ENCODE data around the gene DTD1. TPM values are rescaled to one million over a fixed set of nuclear protein-coding genes. Genes with fewer than 3 reads are reported as not detected.

The DTD1 gene
- polyA plus RNA-seq, 1 of the 3 experiments (the other 2 are of a cell fraction), result 81.1 TPM

DNA sequence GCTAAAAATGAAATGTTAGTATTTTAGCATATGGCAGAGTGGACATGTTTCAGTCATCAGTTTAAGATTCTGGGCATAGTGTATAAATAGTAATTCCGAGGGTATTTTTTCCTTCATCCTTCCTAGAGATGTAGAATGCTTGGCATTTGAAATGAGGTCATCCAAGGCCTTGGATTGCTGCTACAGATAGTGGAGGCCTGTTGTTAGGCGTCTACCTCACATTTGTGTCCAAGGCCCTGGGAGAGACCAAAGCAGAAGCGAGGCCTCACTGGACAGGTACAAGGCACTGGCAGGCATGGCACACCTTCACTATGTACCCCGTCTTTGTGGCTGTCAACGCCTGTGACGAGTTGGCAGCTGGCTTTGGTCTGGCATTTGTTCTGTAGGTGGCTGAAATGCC, 58.0 kb downstream of the DTD1 start:
- peaks cover 0 to 3% of the 10 kb centered on the region in 2 experiments; a peak in 1 of 4 replicates for H3K4me1 ChIP-seq (ENCODE audit: control insufficient read depth in 1 of 2, insufficient read depth in 2 of 2, low read depth in 1 of 2, low read length in 1 of 2)
- CTCF ChIA-PET, result no interaction called here
- DNase-seq, result no peak
- H3K79me2 ChIP-seq (ENCODE audit: insufficient read depth), result no peaks in the 10 kb centered on the region
- peak overlapping the region; percentile 18; the same call in 1 of the 2 replicates for H3K4me2 ChIP-seq
- POLR2A ChIA-PET, result no interaction called here
- H4K20me1 ChIP-seq (ENCODE audit: insufficient read depth), result no peaks in the 10 kb centered on the region
- H3F3A ChIP-seq (replicated peaks; ENCODE audit: insufficient read depth), result no peaks in the 10 kb centered on the region
- H3K4me3 ChIP-seq (ENCODE audit: low read depth in 2 of 2, low read length in 1 of 2), result no peak overlapping the region
- H2AFZ ChIP-seq (ENCODE audit: low read depth), result no peak overlapping the region
- no peak overlapping the region for H3K9ac ChIP-seq
- TF ChIP-seq ELF1 (IDR thresholded peaks at IDR 0.05), result no peak
- TF ChIP-seq, protein P1, sequence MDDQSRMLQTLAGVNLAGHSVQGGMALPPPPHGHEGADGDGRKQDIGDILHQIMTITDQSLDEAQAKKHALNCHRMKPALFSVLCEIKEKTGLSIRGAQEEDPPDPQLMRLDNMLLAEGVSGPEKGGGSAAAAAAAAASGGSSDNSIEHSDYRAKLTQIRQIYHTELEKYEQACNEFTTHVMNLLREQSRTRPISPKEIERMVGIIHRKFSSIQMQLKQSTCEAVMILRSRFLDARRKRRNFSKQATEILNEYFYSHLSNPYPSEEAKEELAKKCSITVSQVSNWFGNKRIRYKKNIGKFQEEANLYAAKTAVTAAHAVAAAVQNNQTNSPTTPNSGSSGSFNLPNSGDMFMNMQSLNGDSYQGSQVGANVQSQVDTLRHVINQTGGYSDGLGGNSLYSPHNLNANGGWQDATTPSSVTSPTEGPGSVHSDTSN (IDR thresholded peaks at IDR 0.05), result no peak
- no peak for TF ChIP-seq TAF1 (IDR thresholded peaks at IDR 0.05; ENCODE audit: borderline replicate concordance, low read depth, low read length)
- no peak for TF ChIP-seq POLR2AphosphoS5 (IDR thresholded peaks at IDR 0.05; ENCODE audit: low read depth, low read length)
- H3K36me3 ChIP-seq (replicated peaks in 1 of 2; ENCODE audit: control insufficient read depth in 1 of 2, insufficient read depth in 2 of 2, low read length in 1 of 2), result no peaks in the 10 kb centered on the region
- peak overlapping the region in 1 of 2 experiments; percentile 13; a peak in 1 of 4 replicates for H3K27ac ChIP-seq (ENCODE audit: low read depth in 2 of 2, low read length in 1 of 2)
- H3K9me3 ChIP-seq, result no peaks in the 10 kb centered on the region
- H3K9me2 ChIP-seq, result no peaks in the 10 kb centered on the region
- no peaks in the 10 kb centered on the region for H3K27me3 ChIP-seq (ENCODE audit: insufficient read depth)
- WGBS (ENCODE audit: low lambda C conversion rate), result 77% methylated on average over 3 of the region's 6 CpGs

- no peaks in the 10 kb centered on the region for H3K36me3 ChIP-seq (replicated peaks in 1 of 2; ENCODE audit: control insufficient read depth in 1 of 2, insufficient read depth in 2 of 2, low read length in 1 of 2)
- no peaks in the 10 kb centered on the region for H4K20me1 ChIP-seq (ENCODE audit: insufficient read depth)
- H3K4me1 ChIP-seq (ENCODE audit: control insufficient read depth in 1 of 2, insufficient read depth in 2 of 2, low read depth in 1 of 2, low read length in 1 of 2), result peaks cover 0 to 5% of the 10 kb centered on the region in 2 experiments; a peak in 1 of 4 replicates
- H3F3A ChIP-seq (replicated peaks; ENCODE audit: insufficient read depth), result no peaks in the 10 kb centered on the region
- CTCF ChIA-PET, result interaction anchor here (1.3 kb wide), 1 partner anchor 11 kb away, joined by 3 read pairs; no protein-coding TSS in a partner anchor
- no peak overlapping the region for H2AFZ ChIP-seq (ENCODE audit: low read depth)
- TF ChIP-seq ZBTB33 (IDR thresholded peaks at IDR 0.05; ENCODE audit: borderline replicate concordance, low read depth) (no peak), MXI1 (IDR thresholded peaks at IDR 0.05; ENCODE audit: low read depth, low read length) (no peak), SIN3A (IDR thresholded peaks at IDR 0.05; ENCODE audit: borderline replicate concordance, low read depth, low read length) (no peak)
- TF ChIP-seq, protein P2, sequence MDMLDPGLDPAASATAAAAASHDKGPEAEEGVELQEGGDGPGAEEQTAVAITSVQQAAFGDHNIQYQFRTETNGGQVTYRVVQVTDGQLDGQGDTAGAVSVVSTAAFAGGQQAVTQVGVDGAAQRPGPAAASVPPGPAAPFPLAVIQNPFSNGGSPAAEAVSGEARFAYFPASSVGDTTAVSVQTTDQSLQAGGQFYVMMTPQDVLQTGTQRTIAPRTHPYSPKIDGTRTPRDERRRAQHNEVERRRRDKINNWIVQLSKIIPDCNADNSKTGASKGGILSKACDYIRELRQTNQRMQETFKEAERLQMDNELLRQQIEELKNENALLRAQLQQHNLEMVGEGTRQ (IDR thresholded peaks at IDR 0.05; ENCODE audit: borderline replicate concordance, low read depth, low read length), result no peak
- no peak overlapping the region for H3K4me2 ChIP-seq
- no peaks in the 10 kb centered on the region for H3K79me2 ChIP-seq (ENCODE audit: insufficient read depth)
- no peak overlapping the region for H3K27ac ChIP-seq (ENCODE audit: low read depth in 2 of 2, low read length in 1 of 2)
- no peak for DNase-seq
- no peaks in the 10 kb centered on the region for H3K9me3 ChIP-seq
- H3K9ac ChIP-seq, result no peak overlapping the region
- no peaks in the 10 kb centered on the region for H3K9me2 ChIP-seq
- H3K27me3 ChIP-seq (ENCODE audit: insufficient read depth), result no peaks in the 10 kb centered on the region
- WGBS (ENCODE audit: low lambda C conversion rate), result 78% methylated on average over 2 of the region's 2 CpGs
- POLR2A ChIA-PET, result no interaction called here
- no peak overlapping the region for H3K4me3 ChIP-seq (ENCODE audit: low read depth in 2 of 2, low read length in 1 of 2)
Measured at GRCh38 chr20:18647777-18648176, 59.9 kb downstream of the DTD1 start.
